Measurements from ENCODE around the gene HOXC6.

DNA sequence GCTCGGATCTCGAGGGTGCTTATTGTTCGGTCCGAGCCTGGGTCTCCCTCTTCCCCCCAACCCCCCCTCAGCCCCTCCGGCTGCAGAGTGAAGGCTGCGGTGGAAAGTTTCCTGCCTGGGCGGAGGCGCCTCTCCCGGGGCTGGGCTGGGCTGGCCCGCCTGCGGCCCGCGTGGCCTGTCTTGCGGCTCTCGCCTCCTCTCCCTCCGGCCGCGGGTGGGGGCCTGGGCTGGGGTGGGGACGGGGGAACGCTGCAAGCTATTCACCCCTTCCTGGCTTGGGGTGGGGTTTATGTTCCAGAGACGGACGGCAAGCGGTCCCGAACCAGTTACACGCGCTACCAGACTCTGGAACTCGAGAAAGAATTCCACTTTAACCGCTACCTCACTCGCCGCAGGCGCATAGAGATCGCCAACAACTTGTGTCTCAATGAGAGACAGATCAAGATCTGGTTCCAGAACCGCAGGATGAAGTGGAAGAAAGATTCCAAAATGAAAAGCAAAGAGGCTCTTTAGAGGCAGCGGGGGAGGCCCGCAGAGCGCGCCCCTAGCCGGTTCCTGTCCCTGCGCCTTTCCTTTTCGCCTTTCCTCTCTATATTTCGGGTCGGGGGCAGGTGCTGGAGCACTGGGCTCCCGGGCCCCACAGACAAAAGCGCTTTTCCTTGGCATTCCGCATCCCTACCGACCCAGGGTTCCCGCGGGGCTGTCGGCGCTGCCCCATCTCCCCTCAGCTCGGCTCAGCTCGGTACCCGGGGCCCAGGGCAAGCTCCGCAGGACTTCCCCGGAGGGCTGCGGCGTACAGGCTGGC is 5.9 kb downstream of the HOXC6 start:
- no peak for TF ChIP-seq POLR2A (IDR thresholded peaks at IDR 0.05)
- TF ChIP-seq, protein P1, sequence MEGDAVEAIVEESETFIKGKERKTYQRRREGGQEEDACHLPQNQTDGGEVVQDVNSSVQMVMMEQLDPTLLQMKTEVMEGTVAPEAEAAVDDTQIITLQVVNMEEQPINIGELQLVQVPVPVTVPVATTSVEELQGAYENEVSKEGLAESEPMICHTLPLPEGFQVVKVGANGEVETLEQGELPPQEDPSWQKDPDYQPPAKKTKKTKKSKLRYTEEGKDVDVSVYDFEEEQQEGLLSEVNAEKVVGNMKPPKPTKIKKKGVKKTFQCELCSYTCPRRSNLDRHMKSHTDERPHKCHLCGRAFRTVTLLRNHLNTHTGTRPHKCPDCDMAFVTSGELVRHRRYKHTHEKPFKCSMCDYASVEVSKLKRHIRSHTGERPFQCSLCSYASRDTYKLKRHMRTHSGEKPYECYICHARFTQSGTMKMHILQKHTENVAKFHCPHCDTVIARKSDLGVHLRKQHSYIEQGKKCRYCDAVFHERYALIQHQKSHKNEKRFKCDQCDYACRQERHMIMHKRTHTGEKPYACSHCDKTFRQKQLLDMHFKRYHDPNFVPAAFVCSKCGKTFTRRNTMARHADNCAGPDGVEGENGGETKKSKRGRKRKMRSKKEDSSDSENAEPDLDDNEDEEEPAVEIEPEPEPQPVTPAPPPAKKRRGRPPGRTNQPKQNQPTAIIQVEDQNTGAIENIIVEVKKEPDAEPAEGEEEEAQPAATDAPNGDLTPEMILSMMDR (IDR thresholded peaks at IDR 0.05): no peak
